HepG2 (cell line): ENCODE data around the gene HEPHL1. TPM values are rescaled to one million over a fixed set of nuclear protein-coding genes. Genes with fewer than 3 reads are reported as not detected.
A peak's percentile ranks its signal among the peaks of the same experiment; 100 is the strongest.

Source experiments
- DR1 ChIP-seq: sonication (generic); formaldehyde crosslinking; IDR thresholded peaks from 2 replicates; pipeline ENCODE4 v1.8.0; 2021; ENCODE audit warnings: mild to moderate bottlenecking, missing genetic modification reagents, inconsistent platforms
- FOXC1 ChIP-seq: sonication (generic); formaldehyde crosslinking; IDR thresholded peaks from 2 replicates; pipeline ENCODE4 v1.8.0; 2022; ENCODE audit warnings: mild to moderate bottlenecking, missing genetic modification reagents, borderline replicate concordance
- FOXM1 ChIP-seq: sonication (generic); formaldehyde crosslinking; IDR thresholded peaks from 2 replicates; pipeline ENCODE4 v1.5.0; 2020; ENCODE audit warnings: missing genetic modification reagents
- GLI4 ChIP-seq: sonication (generic); formaldehyde crosslinking; IDR thresholded peaks from 2 replicates; pipeline ENCODE4 v1.5.1; 2020; ENCODE audit warnings: missing genetic modification reagents, mild to moderate bottlenecking, moderate library complexity, borderline replicate concordance
- KLF11 ChIP-seq: IDR thresholded peaks from 2 replicates; pipeline ENCODE4 v1.6.1; 2016; ENCODE audit warnings: missing compliant biosample characterization
- LCORL ChIP-seq, 2 experiments: fragments of 450-650 bp in 1 of 2; sonication (generic) in 1 of 2; formaldehyde crosslinking in 1 of 2; IDR thresholded peaks; 2 replicates each; pipeline versions ENCODE4 v1.5.0 to v1.6.1; 2017 to 2020; ENCODE audit warnings: antibody characterized with exemption in 1 of 2, missing genetic modification reagents in 1 of 2
- MAFG ChIP-seq: sonication (generic); formaldehyde crosslinking; IDR thresholded peaks from 2 replicates; pipeline ENCODE4 v1.5.1; 2020; ENCODE audit warnings: mild to moderate bottlenecking, missing genetic modification reagents
- MLX ChIP-seq: IDR thresholded peaks from 2 replicates; pipeline ENCODE4 v1.6.1; 2016
- NCOA5 ChIP-seq: sonication (generic); formaldehyde crosslinking; IDR thresholded peaks from 2 replicates; pipeline ENCODE4 v1.4.0; 2020; ENCODE audit warnings: missing genetic modification reagents
- RBAK ChIP-seq: sonication (generic); formaldehyde crosslinking; IDR thresholded peaks from 2 replicates; pipeline ENCODE4 v1.5.1; 2020; ENCODE audit warnings: mild to moderate bottlenecking, missing genetic modification reagents
- RERE ChIP-seq: IDR thresholded peaks from 2 replicates; pipeline ENCODE4 v1.6.1; 2016; ENCODE audit warnings: low read depth, missing genetic modification reagents, missing compliant biosample characterization
- RXRA ChIP-seq: sonication (generic); formaldehyde crosslinking; IDR thresholded peaks from 2 replicates; pipeline ENCODE4 v1.5.1; 2020; ENCODE audit warnings: missing genetic modification reagents
- RXRB ChIP-seq: IDR thresholded peaks from 2 replicates; pipeline ENCODE4 v1.6.1; 2016; ENCODE audit warnings: borderline replicate concordance, missing genetic modification reagents, missing compliant biosample characterization
- SRSF4 ChIP-seq: fragments of 200-400 bp; formaldehyde crosslinking; IDR thresholded peaks from one replicate; pipeline ENCODE4 v1.6.1; 2018; ENCODE audit warnings: mild to moderate bottlenecking, low read depth, low read length, moderate library complexity; ENCODE audit not compliant: poor library complexity, severe bottlenecking
- UBTF ChIP-seq: sonication (generic); formaldehyde crosslinking; IDR thresholded peaks from 2 replicates; pipeline ENCODE4 v1.4.0; 2020; ENCODE audit warnings: mild to moderate bottlenecking, missing genetic modification reagents
- ZC3H4 ChIP-seq: sonication (generic); formaldehyde crosslinking; IDR thresholded peaks from 2 replicates; pipeline ENCODE4 v1.4.0; 2020; ENCODE audit warnings: missing genetic modification reagents, borderline replicate concordance
- ZNF234 ChIP-seq: sonication (generic); formaldehyde crosslinking; conservative IDR thresholded peaks from 2 replicates; pipeline ENCODE4 v1.5.1; 2020; ENCODE audit warnings: mild to moderate bottlenecking, missing genetic modification reagents
- ZNF253 ChIP-seq: sonication (generic); formaldehyde crosslinking; IDR thresholded peaks from 2 replicates; pipeline ENCODE4 v1.8.0; 2022; ENCODE audit warnings: mild to moderate bottlenecking, missing genetic modification reagents, borderline replicate concordance
- ZNF629 ChIP-seq: sonication (generic); formaldehyde crosslinking; conservative IDR thresholded peaks from 2 replicates; pipeline ENCODE4 v1.5.0; 2020; ENCODE audit warnings: missing genetic modification reagents
- ZNF720 ChIP-seq: sonication (generic); formaldehyde crosslinking; IDR thresholded peaks from 2 replicates; pipeline ENCODE4 v1.4.0; 2020; ENCODE audit warnings: missing genetic modification reagents
- polyA plus RNA-seq, 8 experiments: library from polyadenylated mRNA; depleted of rRNA in 3 of 8; stranded (reverse) in 7 of 8; unstranded in 1 of 8; fragments of >200 nt; fragmentation: Illumina TruSeq in 4 of 8; extraction: Trizol in 4 of 8; gene quantifications; 2 replicates each; pipeline versions ENCODE4 v1.2.1 to v1.2.3, GENCODE V29; 2011 to 2016; ENCODE audit warnings: low read depth in 4 of 8, missing spikeins in 1 of 8, mixed read lengths in 1 of 8; ENCODE audit not compliant: insufficient read depth in 1 of 8
- total RNA-seq, 5 experiments: library from RNA; depleted of rRNA; stranded (reverse); fragments of >200 nt; fragmentation: Illumina TruSeq; extraction: Trizol; gene quantifications; 2 replicates each; pipeline ENCODE4 v1.2.3, GENCODE V29; 2016; ENCODE audit warnings: low read depth in 1 of 5
- TF ChIP-seq, protein P1 (sequence below): sonication (generic); formaldehyde crosslinking; IDR thresholded peaks from 2 replicates; pipeline ENCODE4 v1.4.0; 2020; ENCODE audit warnings: missing genetic modification reagents

The HEPHL1 gene
- total and polyA plus RNA-seq, 2 of the 13 experiments (the other 11 are each of a cell fraction or from before 2014, with no cell fraction given), result 0.04 to 0.05 TPM

DNA sequence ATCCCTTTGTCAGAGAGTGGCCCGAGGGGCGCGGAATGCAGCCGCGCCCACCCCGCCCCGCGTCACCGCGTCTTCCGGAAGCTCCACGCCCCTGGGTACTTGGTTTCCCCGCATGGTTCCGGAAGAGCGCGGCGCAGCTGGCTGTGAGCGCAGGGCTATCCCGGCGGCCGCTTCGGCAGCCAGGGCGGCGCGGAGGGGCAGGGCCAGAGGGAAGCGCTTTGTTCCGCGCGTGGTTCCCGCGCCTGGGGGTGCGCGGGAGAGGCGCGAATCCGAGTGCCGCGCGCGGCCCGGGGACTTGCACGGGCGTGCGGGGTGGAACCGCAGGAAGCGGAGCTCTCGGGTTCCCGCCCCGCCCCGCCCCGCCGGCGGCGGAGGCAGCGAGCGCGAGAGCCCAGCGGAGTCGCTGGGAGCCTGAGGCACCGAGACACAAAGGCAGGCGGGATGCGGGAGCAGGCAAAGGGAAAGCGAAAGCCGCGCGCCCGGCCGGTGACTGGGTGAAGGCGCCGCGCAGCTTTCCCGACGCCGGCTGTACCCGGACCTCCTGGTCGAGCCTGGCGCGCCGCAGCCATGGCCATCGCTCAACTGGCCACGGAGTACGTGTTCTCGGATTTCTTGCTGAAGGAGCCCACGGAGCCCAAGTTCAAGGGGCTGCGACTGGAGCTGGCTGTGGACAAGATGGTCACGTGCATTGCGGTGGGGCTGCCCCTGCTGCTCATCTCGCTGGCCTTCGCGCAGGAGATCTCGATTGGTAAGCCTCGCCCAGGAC, 107.8 kb downstream of the HEPHL1 start, which contains the start of gene PANX1 (continued):
- TF ChIP-seq MLX (CRISPR knock-in tag), result no peak
- TF ChIP-seq GLI4, result peak; percentile 51; the same call in 1 of the 2 replicates
- TF ChIP-seq, protein P1, sequence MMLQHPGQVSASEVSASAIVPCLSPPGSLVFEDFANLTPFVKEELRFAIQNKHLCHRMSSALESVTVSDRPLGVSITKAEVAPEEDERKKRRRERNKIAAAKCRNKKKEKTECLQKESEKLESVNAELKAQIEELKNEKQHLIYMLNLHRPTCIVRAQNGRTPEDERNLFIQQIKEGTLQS, result no peak
- 0 out of 2 replicates have a peak, but pooled peaks have one; percentile 9 for TF ChIP-seq RXRA
- TF ChIP-seq ZNF253 (CRISPR knock-in tag), result no peak
- 0 out of 2 replicates have a peak, but pooled peaks have one; percentile 30 for TF ChIP-seq RERE
- no peak for TF ChIP-seq SRSF4
- TF ChIP-seq ZC3H4 (CRISPR knock-in tag), result no peak
- TF ChIP-seq RXRB, result peak; percentile 35; the same call in 1 of the 2 replicates
- TF ChIP-seq ZNF234 (CRISPR knock-in tag), result no peak
- peak; percentile 88 for TF ChIP-seq UBTF (CRISPR knock-in tag)
- no peak for TF ChIP-seq KLF11 (CRISPR knock-in tag)
- no peak for TF ChIP-seq NCOA5
- no peak for TF ChIP-seq ZNF720 (CRISPR knock-in tag)
- TF ChIP-seq DR1, result 0 out of 2 replicates have a peak, but pooled peaks have one; percentile 49
- no peak for TF ChIP-seq LCORL (IDR thresholded peaks at IDR 0.05)
- peak; percentile 39; the same call in 1 of the 2 replicates for TF ChIP-seq LCORL (CRISPR knock-in tag; IDR thresholded peaks at IDR 0.05)
- no peak for TF ChIP-seq RBAK (CRISPR knock-in tag)
- 0 out of 2 replicates have a peak, but pooled peaks have one; percentile 15 for TF ChIP-seq ZNF629 (CRISPR knock-in tag)
- no peak for TF ChIP-seq FOXM1 (CRISPR knock-in tag)
- TF ChIP-seq MAFG (CRISPR knock-in tag), result no peak
- TF ChIP-seq FOXC1, result peak; percentile 50; the same call in 1 of the 2 replicates
